Esophagus squamous epithelium (tissue), 4 donors: Measurements from ENCODE around the gene MYO1D.

Source experiments
- POLR2A ChIP-seq, 4 donors: fragments of 450-650 bp; IDR thresholded peaks; one replicate each; pipeline ENCODE4 v1.6.1; 2017; ENCODE audit warnings: antibody characterized with exemption in 4 of 4, mild to moderate bottlenecking in 4 of 4, moderate library complexity in 3 of 4
- TF ChIP-seq, protein P1 (sequence below), 6 experiments: fragments of 450-650 bp in 4 of 6; fragments of 200-600 bp in 2 of 6; sonication (generic) in 2 of 6; IDR thresholded peaks; one replicate each; pipeline ENCODE4 v1.5.1; 2016 to 2019; ENCODE audit warnings: antibody characterized with exemption in 6 of 6, mild to moderate bottlenecking in 4 of 6, moderate library complexity in 4 of 6

DNA sequence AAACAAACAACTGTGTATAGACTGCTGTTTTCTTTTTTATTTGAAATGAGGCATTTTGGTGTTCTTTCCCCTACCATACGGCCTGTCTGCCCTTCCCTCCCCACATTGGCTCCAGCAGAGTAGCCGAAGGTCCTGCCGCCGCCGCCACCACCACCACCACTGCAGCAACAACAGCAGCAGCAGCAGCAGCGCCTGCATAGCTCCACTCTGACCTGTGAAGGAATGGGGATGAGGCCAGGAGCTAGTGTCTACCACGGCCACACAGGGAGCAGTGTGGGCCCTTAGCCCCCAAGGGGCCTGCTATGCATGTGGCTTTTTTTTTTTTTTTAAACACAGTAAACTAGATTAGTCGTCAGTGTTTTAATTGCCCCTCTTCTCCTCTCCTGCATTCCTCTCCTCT lies 395.7 kb downstream of the MYO1D start:
- TF ChIP-seq, protein P1, sequence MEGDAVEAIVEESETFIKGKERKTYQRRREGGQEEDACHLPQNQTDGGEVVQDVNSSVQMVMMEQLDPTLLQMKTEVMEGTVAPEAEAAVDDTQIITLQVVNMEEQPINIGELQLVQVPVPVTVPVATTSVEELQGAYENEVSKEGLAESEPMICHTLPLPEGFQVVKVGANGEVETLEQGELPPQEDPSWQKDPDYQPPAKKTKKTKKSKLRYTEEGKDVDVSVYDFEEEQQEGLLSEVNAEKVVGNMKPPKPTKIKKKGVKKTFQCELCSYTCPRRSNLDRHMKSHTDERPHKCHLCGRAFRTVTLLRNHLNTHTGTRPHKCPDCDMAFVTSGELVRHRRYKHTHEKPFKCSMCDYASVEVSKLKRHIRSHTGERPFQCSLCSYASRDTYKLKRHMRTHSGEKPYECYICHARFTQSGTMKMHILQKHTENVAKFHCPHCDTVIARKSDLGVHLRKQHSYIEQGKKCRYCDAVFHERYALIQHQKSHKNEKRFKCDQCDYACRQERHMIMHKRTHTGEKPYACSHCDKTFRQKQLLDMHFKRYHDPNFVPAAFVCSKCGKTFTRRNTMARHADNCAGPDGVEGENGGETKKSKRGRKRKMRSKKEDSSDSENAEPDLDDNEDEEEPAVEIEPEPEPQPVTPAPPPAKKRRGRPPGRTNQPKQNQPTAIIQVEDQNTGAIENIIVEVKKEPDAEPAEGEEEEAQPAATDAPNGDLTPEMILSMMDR (IDR thresholded peaks at IDR 0.05) = no peak
- TF ChIP-seq POLR2A (IDR thresholded peaks at IDR 0.05) = no peak
